ENCODE data around the gene HTR6. TPM values are rescaled to one million over a fixed set of nuclear protein-coding genes. Genes with fewer than 3 reads are reported as not detected.

Gene HTR6
- total RNA-seq, 1 donor from 2014 or later: not detected

GRCh38 chr1:19670787-19671186, 6.1 kb downstream of the HTR6 start:
- Histone ChIP-seq H3K4me3 (no peak overlapping the region), H3K27ac (no peak overlapping the region), H3K9me3 (no peaks in the 10 kb centered on the region), H3K36me3 (no peaks in the 10 kb centered on the region), H3K4me1 (no peaks in the 10 kb centered on the region), H3K27me3 (peaks cover under 1% of the 10 kb centered on the region)
- no peak for TF ChIP-seq CTCF (IDR thresholded peaks at IDR 0.05)
- DNase-seq (ENCODE audit: low spot score in 2 of 2): no peak
- intact Hi-C loops (cut with DNase I): no loop called here

- Histone ChIP-seq H3K27me3 (no peaks in the 10 kb centered on the region), H3K9me3 (no peaks in the 10 kb centered on the region), H3K36me3 (no peaks in the 10 kb centered on the region), H3K4me1 (no peaks in the 10 kb centered on the region), H3K27ac (no peak overlapping the region), H3K4me3 (no peak overlapping the region)
- intact Hi-C loops (cut with DNase I): no loop called here
- no peak for TF ChIP-seq CTCF (IDR thresholded peaks at IDR 0.05)
- no peak for DNase-seq (ENCODE audit: low spot score in 2 of 2)
Measured at GRCh38 chr1:19672237-19672636, 7.6 kb downstream of the HTR6 start.

- Histone ChIP-seq H3K36me3 (no peaks in the 10 kb centered on the region), H3K4me3 (no peak overlapping the region), H3K4me1 (no peaks in the 10 kb centered on the region), H3K27ac (no peak overlapping the region), H3K9me3 (no peaks in the 10 kb centered on the region), H3K27me3 (no peaks in the 10 kb centered on the region)
- intact Hi-C loops (cut with DNase I): no loop called here
- no peak for TF ChIP-seq CTCF (IDR thresholded peaks at IDR 0.05)
- DNase-seq (ENCODE audit: low spot score in 2 of 2): no peak
Measured at GRCh38 chr1:19675797-19676196, 11.1 kb downstream of the HTR6 start.

- DNase-seq (ENCODE audit: low spot score in 2 of 2): peak in 1 of 2 donors; percentile 82
- Histone ChIP-seq H3K4me3 (no peak overlapping the region), H3K27me3 (no peaks in the 10 kb centered on the region), H3K9me3 (no peaks in the 10 kb centered on the region), H3K36me3 (peaks cover 0 to under 1% of the 10 kb centered on the region in 2 donors), H3K4me1 (no peaks in the 10 kb centered on the region), H3K27ac (no peak overlapping the region)
- intact Hi-C loops (cut with DNase I): no loop called here
- TF ChIP-seq CTCF (IDR thresholded peaks at IDR 0.05): no peak
Measured at GRCh38 chr1:19676438-19676922, 11.8 kb downstream of the HTR6 start.

GRCh38 chr1:19678493-19678892, 13.8 kb downstream of the HTR6 start:
- no peaks in the 10 kb centered on the region for H3K9me3 ChIP-seq
- no peak overlapping the region for H3K27ac ChIP-seq
- H3K4me3 ChIP-seq: no peak overlapping the region
- peaks cover 18 to 19% of the 10 kb centered on the region in 2 donors for H3K36me3 ChIP-seq
- H3K27me3 ChIP-seq: no peaks in the 10 kb centered on the region
- no peaks in the 10 kb centered on the region for H3K4me1 ChIP-seq
- TF ChIP-seq CTCF (IDR thresholded peaks at IDR 0.05): no peak
- DNase-seq (ENCODE audit: low spot score in 2 of 2): no peak
- intact Hi-C loops (cut with DNase I): no loop called here

- Histone ChIP-seq H3K27me3 (no peaks in the 10 kb centered on the region), H3K9me3 (no peaks in the 10 kb centered on the region), H3K4me3 (no peak overlapping the region), H3K27ac (no peak overlapping the region), H3K36me3 (peaks cover 18 to 19% of the 10 kb centered on the region in 2 donors), H3K4me1 (no peaks in the 10 kb centered on the region)
- no peak for TF ChIP-seq CTCF (IDR thresholded peaks at IDR 0.05)
- intact Hi-C loops (cut with DNase I): no loop called here
- DNase-seq (ENCODE audit: low spot score in 2 of 2): no peak
Measured at GRCh38 chr1:19678931-19679453, 14.3 kb downstream of the HTR6 start.

Data from ascending aorta (tissue), 2 donors.